Prostate gland (tissue), 2 donors: ENCODE results near the gene TEN1. TPM values are rescaled to one million over a fixed set of nuclear protein-coding genes. Genes with fewer than 3 reads are reported as not detected.

Experiments used
- DNase-seq: peaks from one replicate; pipeline ENCODE4 v3.0.0-alpha.2; 2019; ENCODE audit warnings: low spot score
- H3K27ac ChIP-seq, 2 donors: fragments of 200-600 bp; sonication (generic); 2 replicates each; pipeline ENCODE4 v1.5.1; 2017 to 2019
- H3K27me3 ChIP-seq: fragments of 200-600 bp; sonication (generic); replicated peaks from 2 replicates; pipeline ENCODE4 v1.5.1; 2019; ENCODE audit not compliant: insufficient read depth
- H3K36me3 ChIP-seq, 2 donors: fragments of 200-600 bp; sonication (generic); 1 replicate in 1 of 2; 2 replicates in 1 of 2; pipeline versions ENCODE4 v1.5.1 to v1.8.1; 2017 to 2019
- H3K4me1 ChIP-seq: fragments of 200-600 bp; sonication (generic); replicated peaks from 2 replicates; pipeline ENCODE4 v1.5.1; 2019
- H3K4me3 ChIP-seq, 2 donors: fragments of 200-600 bp; sonication (generic); 2 replicates each; pipeline ENCODE4 v1.5.1; 2017 to 2019
- H3K9me3 ChIP-seq: fragments of 200-600 bp; sonication (generic); 2 replicates; pipeline ENCODE4 v1.5.1; 2017
- CTCF ChIP-seq, 4 experiments: fragments of 200-600 bp in 2 of 4; fragments of 450-650 bp in 2 of 4; sonication (generic) in 2 of 4; IDR thresholded peaks; 1 replicate in 3 of 4; 2 replicates in 1 of 4; pipeline ENCODE4 v1.5.1; 2016 to 2019; ENCODE audit warnings: antibody characterized with exemption in 4 of 4, mild to moderate bottlenecking in 2 of 4, moderate library complexity in 2 of 4
- POLR2A ChIP-seq: fragments of 450-650 bp; IDR thresholded peaks from one replicate; pipeline ENCODE4 v1.6.1; 2016; ENCODE audit warnings: antibody characterized with exemption, mild to moderate bottlenecking
- POLR2AphosphoS5 ChIP-seq: sonication (generic); formaldehyde crosslinking; IDR thresholded peaks from one replicate; pipeline ENCODE4 v1.6.1; 2017; ENCODE audit warnings: antibody characterized with exemption
- WGBS: methylation state at CpG from one replicate; pipeline ENCODE4 v1.1.5; 2018; 5-methylcytosine and 5-hydroxymethylcytosine counted together
- intact Hi-C: fragments of 100-400 bp; cut with DNase I; formaldehyde crosslinking; loops from one replicate; pipeline ENCODE4 v1.14.2; 2022
- total RNA-seq, 2 donors: library from RNA; depleted of rRNA; stranded (reverse); fragments of >200 nt; gene quantifications; one replicate each; pipeline ENCODE4 v1.1.0, GENCODE V29; 2016

TEN1 gene
- total RNA-seq, 2 donors from 2014 or later: 20.9 to 25.1 TPM

GRCh38 chr17:76046064-76046463, 67.0 kb downstream of the TEN1 start:
- no peak for DNase-seq
- Histone ChIP-seq H3K27me3 (no peaks in the 10 kb centered on the region), H3K4me1 (no peaks in the 10 kb centered on the region), H3K36me3 (peaks cover 16 to 37% of the 10 kb centered on the region in 2 donors), H3K4me3 (no peak overlapping the region), H3K27ac (no peak overlapping the region), H3K9me3 (no peaks in the 10 kb centered on the region)
- intact Hi-C loops: no loop called here
- TF ChIP-seq CTCF (IDR thresholded peaks at IDR 0.05): no peak
- no peak for TF ChIP-seq POLR2A
- TF ChIP-seq POLR2AphosphoS5: no peak
- whole genome bisulfite sequencing: 57% methylated on average over 8 of the region's 8 CpGs

- no peak overlapping the region for H3K27ac ChIP-seq
- no peaks in the 10 kb centered on the region for H3K4me1 ChIP-seq
These were observed 69.1 kb downstream of the TEN1 start for GRCh38 chr17:76048025-76048605.

GRCh38 chr17:76048711-76049110, 69.7 kb downstream of the TEN1 start:
- Histone ChIP-seq H3K4me3 (no peak overlapping the region), H3K4me1 (no peaks in the 10 kb centered on the region), H3K36me3 (peaks cover 12 to 37% of the 10 kb centered on the region in 2 donors), H3K9me3 (no peaks in the 10 kb centered on the region), H3K27me3 (no peaks in the 10 kb centered on the region), H3K27ac (no peak overlapping the region)
- no peak for TF ChIP-seq POLR2A
- no peak for TF ChIP-seq CTCF (IDR thresholded peaks at IDR 0.05)
- TF ChIP-seq POLR2AphosphoS5: no peak
- no peak for DNase-seq
- intact Hi-C loops: no loop called here
- 65% methylated on average over 9 of the region's 9 CpGs for WGBS

More at GRCh38 chr17:76048025-76048605, 69.1 kb downstream of the TEN1 start:
- Histone ChIP-seq H3K9me3 (no peaks in the 10 kb centered on the region), H3K27me3 (no peaks in the 10 kb centered on the region), H3K36me3 (peaks cover 12 to 37% of the 10 kb centered on the region in 2 donors), H3K4me3 (no peak overlapping the region)
- TF ChIP-seq POLR2AphosphoS5 (no peak), CTCF (IDR thresholded peaks at IDR 0.05) (no peak), POLR2A (no peak)
- no peak for DNase-seq
- 77% methylated on average over 9 of the region's 9 CpGs for WGBS
- intact Hi-C loops: no loop called here

GRCh38 chr17:76049239-76049638, 70.2 kb downstream of the TEN1 start:
- no peak for DNase-seq
- no peaks in the 10 kb centered on the region for H3K4me1 ChIP-seq
- H3K27ac ChIP-seq: no peak overlapping the region
- intact Hi-C loops: no loop called here
- no peaks in the 10 kb centered on the region for H3K9me3 ChIP-seq
- 92% methylated on average over 3 of the region's 3 CpGs for WGBS
- TF ChIP-seq POLR2A (no peak), POLR2AphosphoS5 (no peak), CTCF (IDR thresholded peaks at IDR 0.05) (no peak)
- H3K4me3 ChIP-seq: no peak overlapping the region
- H3K36me3 ChIP-seq: peaks cover 12 to 33% of the 10 kb centered on the region in 2 donors
- H3K27me3 ChIP-seq: no peaks in the 10 kb centered on the region

- no peaks in the 10 kb centered on the region for H3K9me3 ChIP-seq
- H3K27ac ChIP-seq: no peak overlapping the region
- H3K4me3 ChIP-seq: no peak overlapping the region
- no peaks in the 10 kb centered on the region for H3K4me1 ChIP-seq
- WGBS: 87% methylated on average over 15 of the region's 15 CpGs
- H3K36me3 ChIP-seq: peaks cover 11 to 25% of the 10 kb centered on the region in 2 donors
- intact Hi-C loops: no loop called here
- TF ChIP-seq CTCF (IDR thresholded peaks at IDR 0.05) (no peak), POLR2AphosphoS5 (no peak), POLR2A (no peak)
- no peaks in the 10 kb centered on the region for H3K27me3 ChIP-seq
- no peak for DNase-seq
These were observed 70.9 kb downstream of the TEN1 start for GRCh38 chr17:76049836-76050537.
